Ovary (tissue), 9 donors: ENCODE measurements around the gene RILPL1. TPM values are rescaled to one million over a fixed set of nuclear protein-coding genes. Genes with fewer than 3 reads are reported as not detected.

Experiments used
- DNase-seq, 5 donors: peaks; one replicate each; pipeline ENCODE4 v3.0.0-alpha.2; 2019 to 2020
- H3K27ac ChIP-seq, 2 donors: fragments of 200-600 bp; one replicate each; pipeline versions ENCODE4 v1.5.1 to v1.8.0; 2019 to 2022
- H3K27me3 ChIP-seq: fragments of 200-600 bp; one replicate; pipeline ENCODE4 v1.8.0; 2022
- H3K36me3 ChIP-seq: fragments of 200-600 bp; sonication (generic); one replicate; pipeline ENCODE4 v1.5.1; 2019
- H3K4me1 ChIP-seq: one replicate; pipeline ENCODE4 v1.8.1; 2013; ENCODE audit warnings: mild to moderate bottlenecking, moderate library complexity; ENCODE audit not compliant: insufficient read depth
- H3K4me3 ChIP-seq: fragments of 200-600 bp; sonication (generic); one replicate; pipeline ENCODE4 v1.5.1; 2017
- H3K9me3 ChIP-seq, 2 donors: fragments of 200-600 bp in 1 of 2; sonication (generic) in 1 of 2; one replicate each; pipeline versions ENCODE4 v1.5.1 to v1.8.1; 2013 to 2019; ENCODE audit warnings: mild to moderate bottlenecking in 1 of 2, moderate library complexity in 1 of 2
- EP300 ChIP-seq: sonication (generic); formaldehyde crosslinking; IDR thresholded peaks from one replicate; pipeline ENCODE4 v1.6.1; 2017; ENCODE audit warnings: antibody characterized with exemption
- POLR2A ChIP-seq: fragments of 450-650 bp; IDR thresholded peaks from one replicate; pipeline ENCODE4 v1.6.1; 2017; ENCODE audit warnings: antibody characterized with exemption, mild to moderate bottlenecking, moderate library complexity
- WGBS, 3 donors: extraction: QIAGEN DNeasy Blood & Tissue Kit in 1 of 3; methylation state at CpG; one replicate each; pipeline versions ENCODE4 v1.1.5 to v1.1.7; 2013 to 2017; 5-methylcytosine and 5-hydroxymethylcytosine counted together
- intact Hi-C, 4 donors: fragments of 100-400 bp; cut with DNase I; formaldehyde crosslinking; loops; one replicate each; pipeline versions ENCODE4 v1.11.0 to v1.15.1; 2022 to 2023
- polyA plus RNA-seq, 2 donors: library from polyadenylated mRNA; stranded (reverse); fragments of 200-250 nt in 1 of 2; fragments of 350-450 nt in 1 of 2; fragmentation: Illumina TruSeq in 1 of 2; extraction: RNeasy Lipid Tissue Mini Kit (QIAGEN cat#74804) in 1 of 2; gene quantifications; one replicate each; pipeline ENCODE4 v1.2.3, GENCODE V29; 2013 to 2014
- total RNA-seq, 7 donors: library from RNA; depleted of rRNA in 2 of 7; stranded (reverse); fragments of >200 nt in 2 of 7; fragmentation: NEBNext Ultra II Directional in 3 of 7; extraction: Animal tissue kit (Norgen Biotek cat#: 25700) in 3 of 7; gene quantifications; one replicate each; pipeline versions ENCODE4 v1.1.0 to v1.2.4, GENCODE V29; 2016 to 2023
- TF ChIP-seq, protein P1 (sequence below), 3 donors: fragments of 450-650 bp in 2 of 3; fragments of 200-600 bp in 1 of 3; IDR thresholded peaks; one replicate each; pipeline versions ENCODE4 v1.5.1 to v1.8.0; 2016 to 2022; ENCODE audit warnings: antibody characterized with exemption in 3 of 3, mild to moderate bottlenecking in 1 of 3
- donor health status: DM: no; HTN: no; CAD: no; lungs with moderate emphysema.
- donor health status: DM: no; HTN: no; CAD: no.
- donor health status: Bipolar disorder and iron deficiency.
- donor health status: DM: yes; HTN: yes; CAD: no.
- donor health status: DM: no; HTN: no; CAD: no.
- donor health status: DM: yes; HTN: yes; CAD: no.

RILPL1 gene
- total and polyA plus RNA-seq, 9 donors, result 9.8 to 25.1 (median 18.9) TPM

DNA sequence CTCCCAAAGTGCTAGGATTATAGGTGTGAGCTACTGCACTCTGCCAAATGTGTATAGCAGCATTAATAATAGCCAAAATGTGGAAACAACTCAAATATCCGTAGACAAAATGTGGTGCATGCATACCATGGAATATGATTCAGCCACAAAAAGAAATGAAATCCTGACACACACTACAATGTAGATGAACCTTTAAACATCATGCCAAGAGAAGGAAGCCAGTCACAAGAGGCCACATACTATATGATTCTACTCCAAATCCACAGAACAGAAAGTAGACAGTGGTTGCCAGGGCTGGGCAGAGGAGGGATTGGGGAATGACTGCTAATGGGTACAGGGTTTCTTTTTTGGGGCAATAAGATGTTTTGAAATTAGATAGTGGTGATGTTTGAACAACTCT is 43.1 kb upstream of the RILPL1 start:
- no peak for DNase-seq
- Histone ChIP-seq H3K4me1 (no peaks in the 10 kb centered on the region), H3K9me3 (no peaks in the 10 kb centered on the region), H3K27me3 (no peaks in the 10 kb centered on the region), H3K27ac (no peak overlapping the region), H3K4me3 (no peak overlapping the region), H3K36me3 (no peaks in the 10 kb centered on the region)
- 82 to 91% (median 85%) methylated on average over 1 of the region's 1 CpG for WGBS, 3 donors
- intact Hi-C loops, result no loop called here
- no peak for TF ChIP-seq POLR2A
- no peak for TF ChIP-seq EP300
- TF ChIP-seq, protein P1, sequence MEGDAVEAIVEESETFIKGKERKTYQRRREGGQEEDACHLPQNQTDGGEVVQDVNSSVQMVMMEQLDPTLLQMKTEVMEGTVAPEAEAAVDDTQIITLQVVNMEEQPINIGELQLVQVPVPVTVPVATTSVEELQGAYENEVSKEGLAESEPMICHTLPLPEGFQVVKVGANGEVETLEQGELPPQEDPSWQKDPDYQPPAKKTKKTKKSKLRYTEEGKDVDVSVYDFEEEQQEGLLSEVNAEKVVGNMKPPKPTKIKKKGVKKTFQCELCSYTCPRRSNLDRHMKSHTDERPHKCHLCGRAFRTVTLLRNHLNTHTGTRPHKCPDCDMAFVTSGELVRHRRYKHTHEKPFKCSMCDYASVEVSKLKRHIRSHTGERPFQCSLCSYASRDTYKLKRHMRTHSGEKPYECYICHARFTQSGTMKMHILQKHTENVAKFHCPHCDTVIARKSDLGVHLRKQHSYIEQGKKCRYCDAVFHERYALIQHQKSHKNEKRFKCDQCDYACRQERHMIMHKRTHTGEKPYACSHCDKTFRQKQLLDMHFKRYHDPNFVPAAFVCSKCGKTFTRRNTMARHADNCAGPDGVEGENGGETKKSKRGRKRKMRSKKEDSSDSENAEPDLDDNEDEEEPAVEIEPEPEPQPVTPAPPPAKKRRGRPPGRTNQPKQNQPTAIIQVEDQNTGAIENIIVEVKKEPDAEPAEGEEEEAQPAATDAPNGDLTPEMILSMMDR (IDR thresholded peaks at IDR 0.05), result no peak

DNA sequence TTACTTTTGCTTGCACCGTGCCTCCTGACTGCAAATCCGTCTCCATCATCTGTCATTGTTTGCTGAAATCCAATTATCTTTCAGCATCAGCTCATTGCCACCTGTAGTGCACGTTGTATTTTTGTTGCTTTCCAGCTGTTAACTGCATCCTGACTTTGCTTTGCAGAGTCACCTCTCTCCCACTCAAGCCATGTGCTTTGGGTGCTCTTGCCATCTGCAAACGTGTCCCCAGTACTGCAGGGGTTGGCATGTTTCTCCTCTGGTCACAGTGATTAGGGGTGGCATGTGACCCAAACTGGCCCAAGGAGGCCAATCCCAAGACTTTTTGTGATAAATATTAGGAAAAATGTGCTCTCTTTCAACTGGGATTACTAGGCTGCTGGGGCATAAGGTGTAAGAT is 40.4 kb upstream of the RILPL1 start:
- intact Hi-C loops, result no loop called here
- Histone ChIP-seq H3K4me3 (no peak overlapping the region), H3K27ac (no peak overlapping the region), H3K9me3 (no peaks in the 10 kb centered on the region), H3K27me3 (no peaks in the 10 kb centered on the region), H3K36me3 (no peaks in the 10 kb centered on the region), H3K4me1 (no peaks in the 10 kb centered on the region)
- DNase-seq, result no peak
- TF ChIP-seq POLR2A (no peak), EP300 (no peak)
- TF ChIP-seq, protein P1 (IDR thresholded peaks at IDR 0.05), result no peak
- 26 to 41% (median 26%) methylated on average over 4 of the region's 4 CpGs for WGBS, 3 donors

- intact Hi-C loops, result no loop called here
- Histone ChIP-seq H3K4me1 (no peaks in the 10 kb centered on the region), H3K27me3 (no peaks in the 10 kb centered on the region), H3K9me3 (no peaks in the 10 kb centered on the region), H3K27ac (no peak overlapping the region), H3K4me3 (no peak overlapping the region), H3K36me3 (no peaks in the 10 kb centered on the region)
- DNase-seq, result no peak
- no peak for TF ChIP-seq EP300
- no peak for TF ChIP-seq POLR2A
- TF ChIP-seq, protein P1 (IDR thresholded peaks at IDR 0.05), result no peak
- WGBS, 3 donors, result 33 to 61% (median 52%) methylated on average over 2 of the region's 2 CpGs
Observed at GRCh38 chr12:123572391-123572790, 38.9 kb upstream of the RILPL1 start.

DNA sequence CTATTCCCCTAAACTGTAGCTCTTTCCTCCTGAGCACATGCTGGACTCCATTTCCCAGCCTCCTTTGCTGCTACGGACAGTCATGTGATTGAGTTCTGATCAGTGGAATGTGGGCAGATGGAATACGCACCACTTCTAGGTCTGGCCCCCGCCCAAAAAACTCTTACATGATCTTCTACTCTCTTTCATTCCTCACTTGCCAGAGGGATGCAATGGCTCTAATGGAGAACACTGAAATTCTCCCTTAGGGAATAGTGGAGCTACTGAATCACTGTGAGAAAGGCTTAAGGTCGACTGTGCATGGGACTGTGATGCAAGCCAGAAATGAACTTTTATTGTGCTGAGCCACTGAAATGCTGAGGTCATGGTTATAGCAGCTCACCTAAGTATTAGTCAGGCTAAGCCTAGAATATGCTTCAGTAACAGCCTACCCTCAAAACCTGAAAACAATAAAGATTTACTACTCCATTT is 37.9 kb upstream of the RILPL1 start:
- WGBS, 3 donors, result 20 to 26% (median 21%) methylated on average over 4 of the region's 4 CpGs
- TF ChIP-seq, protein P1 (IDR thresholded peaks at IDR 0.05), result no peak
- TF ChIP-seq EP300 (no peak), POLR2A (no peak)
- no peaks in the 10 kb centered on the region for H3K27me3 ChIP-seq
- DNase-seq, result peak in 3 of 5 donors; percentile 16 to 61 (median 42)
- H3K4me1 ChIP-seq, result no peaks in the 10 kb centered on the region
- H3K27ac ChIP-seq, result no peak overlapping the region
- H3K9me3 ChIP-seq, result no peaks in the 10 kb centered on the region
- intact Hi-C loops, result no loop called here
- H3K4me3 ChIP-seq, result no peak overlapping the region
- H3K36me3 ChIP-seq, result no peaks in the 10 kb centered on the region
